OCI-LY1 (cell line): ENCODE data around the gene NUP98.

Experiments used
- H2AFZ ChIP-seq: fragments of 200-600 bp; sonication (generic), shearing (Covaris generic); 2 replicates; pipeline ENCODE4 v1.6.0; 2014; ENCODE audit warnings: antibody characterized with exemption, mild to moderate bottlenecking, low read length
- H3F3A ChIP-seq: fragments of 200-600 bp; sonication (generic), shearing (Covaris generic); 2 replicates; pipeline ENCODE4 v1.6.0; 2014; ENCODE audit warnings: mild to moderate bottlenecking, antibody characterized with exemption, low read length, moderate library complexity; ENCODE audit not compliant: insufficient read depth
- H3K27ac ChIP-seq: fragments of 200-600 bp; sonication (generic); 2 replicates; pipeline ENCODE4 v1.5.1; 2014; ENCODE audit warnings: low read length, mixed run types, mild to moderate bottlenecking, low read depth; ENCODE audit not compliant: poor library complexity, severe bottlenecking
- H3K27me3 ChIP-seq: fragments of 200-600 bp; sonication (generic); 2 replicates; pipeline ENCODE4 v1.6.0; 2014; ENCODE audit warnings: antibody characterized with exemption, mild to moderate bottlenecking, low read length, moderate library complexity; ENCODE audit not compliant: insufficient read depth
- H3K36me3 ChIP-seq: fragments of 200-600 bp; sonication (generic); 2 replicates; pipeline ENCODE4 v1.6.1; 2014; ENCODE audit warnings: mild to moderate bottlenecking, antibody characterized with exemption, low read length, moderate library complexity, mixed read lengths; ENCODE audit not compliant: insufficient read depth
- H3K4me1 ChIP-seq: fragments of 200-600 bp; sonication (generic); 2 replicates; pipeline ENCODE4 v1.5.1; 2014; ENCODE audit warnings: mild to moderate bottlenecking, low read length, moderate library complexity; ENCODE audit not compliant: insufficient read depth, severe bottlenecking
- H3K4me2 ChIP-seq: fragments of 200-600 bp; sonication (generic), shearing (Covaris generic); 2 replicates; pipeline ENCODE4 v1.6.1; 2014; ENCODE audit warnings: low read length
- H3K4me3 ChIP-seq: fragments of 200-600 bp; sonication (generic); 2 replicates; pipeline ENCODE4 v1.5.1; 2014; ENCODE audit warnings: low read length, low read depth, mild to moderate bottlenecking, mixed read lengths; ENCODE audit not compliant: poor library complexity, severe bottlenecking
- H3K79me2 ChIP-seq: fragments of 200-600 bp; shearing (Covaris generic); 2 replicates; pipeline ENCODE4 v1.6.1; 2016; ENCODE audit warnings: mixed run types, low read length, mixed read lengths; ENCODE audit not compliant: insufficient read depth
- H3K9ac ChIP-seq: fragments of 200-600 bp; sonication (generic), shearing (Covaris generic); 2 replicates; pipeline ENCODE4 v1.6.1; 2014; ENCODE audit warnings: mild to moderate bottlenecking, low read length, mixed read lengths
- H3K9me2 ChIP-seq: fragments of 200-600 bp; sonication (generic), shearing (Covaris generic); 2 replicates; pipeline ENCODE4 v1.6.1; 2014; ENCODE audit warnings: low read depth, mild to moderate bottlenecking, low read length, mixed read lengths
- H3K9me3 ChIP-seq: fragments of 200-600 bp; shearing (Covaris generic); 2 replicates; pipeline ENCODE4 v1.6.1; 2014; ENCODE audit warnings: low read length, mixed read lengths
- H4K20me1 ChIP-seq: fragments of 200-600 bp; sonication (generic), shearing (Covaris generic); 2 replicates; pipeline ENCODE4 v1.6.0; 2016; ENCODE audit warnings: mild to moderate bottlenecking, low read length; ENCODE audit not compliant: insufficient read depth
- EZH2 ChIP-seq: fragments of 200-600 bp; sonication (generic), shearing (Covaris generic); IDR thresholded peaks from 2 replicates; pipeline ENCODE4 v1.8.0; 2017; ENCODE audit warnings: borderline replicate concordance, mixed run types, mild to moderate bottlenecking, antibody characterized with exemption, low read length, moderate library complexity, mixed read lengths
- TF ChIP-seq, protein P1 (sequence below): fragments of 200-600 bp; sonication (generic), shearing (Covaris generic); IDR thresholded peaks from 2 replicates; pipeline ENCODE4 v1.5.1; 2017; ENCODE audit warnings: mild to moderate bottlenecking, antibody characterized with exemption, low read length, moderate library complexity, mixed read lengths

Gene NUP98

DNA sequence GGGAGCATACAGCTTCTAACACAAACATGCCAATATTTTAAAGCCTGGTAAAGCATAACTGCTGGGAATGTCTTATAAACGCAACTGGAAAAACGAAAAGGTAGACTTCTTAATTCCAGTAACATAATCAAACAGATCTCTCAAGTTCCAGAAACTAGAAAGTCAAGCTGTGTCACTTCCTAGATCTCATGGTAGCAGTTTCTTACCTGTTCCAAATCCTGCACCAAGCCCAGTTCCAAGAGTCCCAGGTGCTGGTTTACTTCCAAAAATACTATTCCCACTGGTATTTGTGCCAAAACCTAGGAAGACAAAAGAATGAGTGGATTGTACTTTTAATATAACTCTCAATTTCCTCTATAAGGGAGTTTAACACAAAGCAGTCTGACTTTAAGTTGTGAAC lies 44.2 kb downstream of the NUP98 start:
- H3K9me3 ChIP-seq: no peaks in the 10 kb centered on the region
- H3K36me3 ChIP-seq: peaks cover 82% of the 10 kb centered on the region
- no peak overlapping the region for H3K27ac ChIP-seq

GRCh38 chr11:3747704-3748103 lies 49.6 kb downstream of the NUP98 start:
- H3K9ac ChIP-seq: no peak overlapping the region
- H3K27me3 ChIP-seq: no peaks in the 10 kb centered on the region
- peaks cover 86% of the 10 kb centered on the region for H3K36me3 ChIP-seq
- H3K79me2 ChIP-seq: no peaks in the 10 kb centered on the region
- no peak overlapping the region for H3K27ac ChIP-seq
- H3F3A ChIP-seq: no peaks in the 10 kb centered on the region
- H3K4me3 ChIP-seq: no peak overlapping the region
- no peak for TF ChIP-seq EZH2
- TF ChIP-seq, protein P1, sequence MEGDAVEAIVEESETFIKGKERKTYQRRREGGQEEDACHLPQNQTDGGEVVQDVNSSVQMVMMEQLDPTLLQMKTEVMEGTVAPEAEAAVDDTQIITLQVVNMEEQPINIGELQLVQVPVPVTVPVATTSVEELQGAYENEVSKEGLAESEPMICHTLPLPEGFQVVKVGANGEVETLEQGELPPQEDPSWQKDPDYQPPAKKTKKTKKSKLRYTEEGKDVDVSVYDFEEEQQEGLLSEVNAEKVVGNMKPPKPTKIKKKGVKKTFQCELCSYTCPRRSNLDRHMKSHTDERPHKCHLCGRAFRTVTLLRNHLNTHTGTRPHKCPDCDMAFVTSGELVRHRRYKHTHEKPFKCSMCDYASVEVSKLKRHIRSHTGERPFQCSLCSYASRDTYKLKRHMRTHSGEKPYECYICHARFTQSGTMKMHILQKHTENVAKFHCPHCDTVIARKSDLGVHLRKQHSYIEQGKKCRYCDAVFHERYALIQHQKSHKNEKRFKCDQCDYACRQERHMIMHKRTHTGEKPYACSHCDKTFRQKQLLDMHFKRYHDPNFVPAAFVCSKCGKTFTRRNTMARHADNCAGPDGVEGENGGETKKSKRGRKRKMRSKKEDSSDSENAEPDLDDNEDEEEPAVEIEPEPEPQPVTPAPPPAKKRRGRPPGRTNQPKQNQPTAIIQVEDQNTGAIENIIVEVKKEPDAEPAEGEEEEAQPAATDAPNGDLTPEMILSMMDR: no peak
- no peaks in the 10 kb centered on the region for H3K4me1 ChIP-seq
- H3K9me2 ChIP-seq: no peaks in the 10 kb centered on the region
- no peaks in the 10 kb centered on the region for H3K9me3 ChIP-seq
- no peak overlapping the region for H2AFZ ChIP-seq
- H4K20me1 ChIP-seq: no peaks in the 10 kb centered on the region
- no peak overlapping the region for H3K4me2 ChIP-seq

More for the DNA sequence above, 44.2 kb downstream of the NUP98 start:
- H3K9me2 ChIP-seq: no peaks in the 10 kb centered on the region
- no peak overlapping the region for H2AFZ ChIP-seq
- H3K27me3 ChIP-seq: no peaks in the 10 kb centered on the region
- no peaks in the 10 kb centered on the region for H4K20me1 ChIP-seq
- H3K9ac ChIP-seq: no peak overlapping the region
- no peak overlapping the region for H3K4me3 ChIP-seq
- TF ChIP-seq, protein P1: no peak
- TF ChIP-seq EZH2: no peak
- no peak overlapping the region for H3K4me2 ChIP-seq
- no peaks in the 10 kb centered on the region for H3K4me1 ChIP-seq
- no peaks in the 10 kb centered on the region for H3K79me2 ChIP-seq
- H3F3A ChIP-seq: no peaks in the 10 kb centered on the region

- Histone ChIP-seq H3K4me1 (no peaks in the 10 kb centered on the region), H3K36me3 (peaks cover 86% of the 10 kb centered on the region), H3K9me3 (no peaks in the 10 kb centered on the region), H2AFZ (no peak overlapping the region), H4K20me1 (no peaks in the 10 kb centered on the region), H3F3A (no peaks in the 10 kb centered on the region), H3K9me2 (no peaks in the 10 kb centered on the region), H3K27ac (no peak overlapping the region), H3K4me2 (no peak overlapping the region), H3K79me2 (no peaks in the 10 kb centered on the region), H3K9ac (no peak overlapping the region), H3K27me3 (no peaks in the 10 kb centered on the region), H3K4me3 (no peak overlapping the region)
- TF ChIP-seq, protein P1: no peak
These were observed 52.2 kb downstream of the NUP98 start for GRCh38 chr11:3745161-3745560.
